ENCODE results near the gene PARD3. TPM values are rescaled to one million over a fixed set of nuclear protein-coding genes. Genes with fewer than 3 reads are reported as not detected.

Gene PARD3
- polyA plus RNA-seq, 3 donors = 0.51 TPM; not detected in 2

- no peaks in the 10 kb centered on the region for H3K9me3 ChIP-seq (replicated peaks in 1 of 2; ENCODE audit: control insufficient read depth in 1 of 2, insufficient read depth in 1 of 2, low read length in 2 of 2)
- DNase-seq = no peak
- no peak overlapping the region for H2AFZ ChIP-seq (ENCODE audit: insufficient read depth, low read depth, low read length, poor library complexity, severe bottlenecking)
- no peaks in the 10 kb centered on the region for H4K20me1 ChIP-seq (ENCODE audit: insufficient read depth, low read length)
- intact Hi-C loops (cut with micrococcal nuclease) = no loop called here
- no CpG with 5 or more reads among the region's 1 CpG for WGBS (ENCODE audit: insufficient coverage)
- Mint-ChIP-seq H3K36me3 (no peaks in the 10 kb centered on the region), H3K27me3 (ENCODE audit: low read depth in 3 of 3) (peaks cover 2 to 3% (median 3%) of the 10 kb centered on the region in 3 donors), H3K4me1 (no peaks in the 10 kb centered on the region), H3K9me3 (peaks cover 0 to 3% (median 0%) of the 10 kb centered on the region in 7 donors), H3K4me3 (no peak overlapping the region), H3K27ac (no peak overlapping the region)
- H3K79me2 ChIP-seq (ENCODE audit: insufficient read depth, low read length) = no peaks in the 10 kb centered on the region
- H3K4me1 ChIP-seq (ENCODE audit: control insufficient read depth in 1 of 2, insufficient read depth in 2 of 2, low read length in 2 of 2) = no peaks in the 10 kb centered on the region
- H3K27ac ChIP-seq (ENCODE audit: low read depth in 1 of 2, low read length in 2 of 2) = no peak overlapping the region
- H3K4me3 ChIP-seq (replicated peaks in 1 of 3; ENCODE audit: low read depth in 2 of 3, low read length in 3 of 3) = no peak overlapping the region
- H3K36me3 ChIP-seq (replicated peaks in 1 of 2; ENCODE audit: control insufficient read depth in 1 of 2, insufficient read depth in 2 of 2, low read length in 2 of 2) = no peaks in the 10 kb centered on the region
- H3K4me2 ChIP-seq (replicated peaks; ENCODE audit: extremely low read depth, low read length, poor library complexity, severe bottlenecking) = no peak overlapping the region
- TF ChIP-seq CTCF (IDR thresholded peaks at IDR 0.05) = no peak
- H3K9ac ChIP-seq (ENCODE audit: insufficient read depth, low read length, poor library complexity, severe bottlenecking) = no peak overlapping the region
- no peaks in the 10 kb centered on the region for H3K27me3 ChIP-seq (ENCODE audit: control insufficient read depth in 2 of 2, insufficient read depth in 2 of 2, low read length in 2 of 2)
Measured at GRCh38 chr10:34786464-34786863, 28.6 kb downstream of the PARD3 start.

GRCh38 chr10:34781711-34782110 lies 33.4 kb downstream of the PARD3 start:
- DNase-seq = no peak
- Mint-ChIP-seq H3K4me1 (no peaks in the 10 kb centered on the region), H3K27me3 (ENCODE audit: low read depth in 3 of 3) (peaks cover 9 to 14% (median 12%) of the 10 kb centered on the region in 3 donors), H3K27ac (no peak overlapping the region), H3K4me3 (no peak overlapping the region), H3K36me3 (no peaks in the 10 kb centered on the region), H3K9me3 (peaks cover 0 to 3% (median 0%) of the 10 kb centered on the region in 7 donors)
- H3K4me2 ChIP-seq (replicated peaks; ENCODE audit: extremely low read depth, low read length, poor library complexity, severe bottlenecking) = no peak overlapping the region
- no peaks in the 10 kb centered on the region for H4K20me1 ChIP-seq (ENCODE audit: insufficient read depth, low read length)
- TF ChIP-seq CTCF (IDR thresholded peaks at IDR 0.05) = no peak
- H2AFZ ChIP-seq (ENCODE audit: insufficient read depth, low read depth, low read length, poor library complexity, severe bottlenecking) = no peak overlapping the region
- H3K79me2 ChIP-seq (ENCODE audit: insufficient read depth, low read length) = no peaks in the 10 kb centered on the region
- H3K9me3 ChIP-seq (replicated peaks in 1 of 2; ENCODE audit: control insufficient read depth in 1 of 2, insufficient read depth in 1 of 2, low read length in 2 of 2) = no peaks in the 10 kb centered on the region
- no peak overlapping the region for H3K27ac ChIP-seq (ENCODE audit: low read depth in 1 of 2, low read length in 2 of 2)
- H3K27me3 ChIP-seq (ENCODE audit: control insufficient read depth in 2 of 2, insufficient read depth in 2 of 2, low read length in 2 of 2) = peaks cover 3% of the 10 kb centered on the region in 2 donors
- 100% methylated on average over 2 of the region's 3 CpGs for WGBS (ENCODE audit: insufficient coverage)
- no peaks in the 10 kb centered on the region for H3K4me1 ChIP-seq (ENCODE audit: control insufficient read depth in 1 of 2, insufficient read depth in 2 of 2, low read length in 2 of 2)
- H3K36me3 ChIP-seq (replicated peaks in 1 of 2; ENCODE audit: control insufficient read depth in 1 of 2, insufficient read depth in 2 of 2, low read length in 2 of 2) = no peaks in the 10 kb centered on the region
- no peak overlapping the region for H3K9ac ChIP-seq (ENCODE audit: insufficient read depth, low read length, poor library complexity, severe bottlenecking)
- no peak overlapping the region for H3K4me3 ChIP-seq (replicated peaks in 1 of 3; ENCODE audit: low read depth in 2 of 3, low read length in 3 of 3)
- intact Hi-C loops (cut with micrococcal nuclease) = no loop called here

Data from CD14-positive monocyte (primary cell).